Activated T-cell treated with anti-CD3 and anti-CD28 coated beads, Interleukin-2, amount 50 U/mL, for 1 hour (primary cell): ENCODE measurements around the gene ANKRD6.

ENCODE experiments used
- DNase-seq: peaks from one replicate; pipeline ENCODE4 v3.0.0-alpha.2; 2020

ANKRD6 gene

GRCh38 chr6:89670935-89671565, 238.1 kb downstream of the ANKRD6 start:
- no peak for DNase-seq

GRCh38 chr6:89675949-89676748, 243.2 kb downstream of the ANKRD6 start:
- no peak for DNase-seq

- no peak for DNase-seq
Observed at GRCh38 chr6:89678531-89678930, 245.6 kb downstream of the ANKRD6 start.

DNA sequence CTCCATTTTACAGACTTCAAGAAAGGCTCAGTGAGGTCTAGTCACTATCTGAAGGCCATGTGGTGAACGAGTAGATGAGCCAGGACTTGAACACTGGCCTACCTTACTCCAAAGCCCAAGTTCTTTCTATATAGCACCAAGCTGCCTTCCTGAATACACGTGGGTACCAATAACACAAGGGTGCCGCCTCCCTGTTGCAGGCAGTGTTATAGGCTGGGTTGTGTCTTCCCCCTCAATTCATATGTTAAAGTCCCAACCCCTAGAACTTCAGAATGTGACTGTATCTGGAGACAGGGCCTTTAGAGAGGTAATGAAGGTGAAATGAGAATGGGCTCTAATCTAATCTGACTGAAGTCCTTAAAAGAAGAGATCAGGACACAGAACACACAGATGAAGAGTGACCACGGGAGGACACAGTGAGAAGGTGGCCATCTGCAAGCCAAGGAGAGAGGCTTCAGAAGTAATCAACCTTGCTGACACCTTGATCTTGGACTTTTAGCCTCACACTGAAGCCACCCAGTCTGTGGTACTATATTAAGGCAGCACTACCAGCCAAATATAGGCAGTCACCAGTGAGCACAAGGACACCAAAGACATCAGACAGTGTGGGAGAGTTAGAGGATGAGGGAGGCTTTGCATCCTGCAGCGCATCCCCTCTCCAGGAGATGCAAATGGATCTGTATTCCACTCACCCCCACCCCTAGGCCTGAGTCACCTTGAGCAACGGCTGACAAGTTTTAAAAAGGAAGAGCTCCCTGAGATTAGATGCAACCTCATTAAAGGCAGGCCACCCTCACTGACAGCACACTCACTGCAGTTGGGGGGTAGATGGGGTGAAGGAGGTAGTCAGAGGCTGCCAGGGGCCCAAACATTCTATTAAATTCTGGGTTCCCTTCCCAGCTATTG, 246.5 kb downstream of the ANKRD6 start:
- no peak for DNase-seq

DNA sequence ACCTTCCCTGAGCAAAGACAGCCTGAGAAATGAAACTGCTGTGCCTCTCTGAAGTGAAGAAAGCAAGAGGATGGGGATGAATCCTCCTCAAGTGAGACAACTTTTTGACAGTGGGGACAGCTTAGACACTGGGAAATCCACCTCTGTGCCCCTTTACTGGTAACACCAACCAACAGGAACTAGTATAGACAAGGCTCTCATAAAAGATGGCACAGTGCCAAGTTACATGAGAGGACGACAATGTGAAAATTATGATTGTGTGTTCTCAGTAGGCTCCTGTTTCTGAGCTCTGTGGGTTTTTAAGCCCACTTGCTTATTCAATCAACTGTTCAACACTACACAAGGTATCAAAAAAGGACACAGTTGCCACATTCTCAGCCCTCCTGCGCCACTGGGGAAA, 247.2 kb downstream of the ANKRD6 start:
- no peak for DNase-seq

GRCh38 chr6:89680551-89680950, 247.6 kb downstream of the ANKRD6 start:
- no peak for DNase-seq

- no peak for DNase-seq
Observed at GRCh38 chr6:89681983-89682564, 249.1 kb downstream of the ANKRD6 start.

GRCh38 chr6:89682991-89683390, 250.0 kb downstream of the ANKRD6 start:
- DNase-seq = no peak
